Keratinocyte (primary cell): Measurements from ENCODE around the gene LAMP1.

Experiments used
- EZH2 ChIP-seq: IDR thresholded peaks from one replicate; pipeline ENCODE4 v1.6.1; 2012; ENCODE audit warnings: inconsistent platforms, mild to moderate bottlenecking, low read length, moderate library complexity
- TF ChIP-seq, protein P1 (sequence below), 3 experiments: IDR thresholded peaks in 1 of 3; conservative IDR thresholded peaks in 1 of 3; optimal IDR thresholded peaks in 1 of 3; 2 replicates in 2 of 3; 3 replicates in 1 of 3; pipeline versions ENCODE3 to v1.5.1; 2011; ENCODE audit warnings: low read length in 3 of 3, mild to moderate bottlenecking in 3 of 3, moderate library complexity in 2 of 3, control low read depth in 1 of 3, inconsistent platforms in 1 of 3; ENCODE audit not compliant: insufficient read depth in 2 of 3; ENCODE audit errors: extremely low read depth in 1 of 3

DNA sequence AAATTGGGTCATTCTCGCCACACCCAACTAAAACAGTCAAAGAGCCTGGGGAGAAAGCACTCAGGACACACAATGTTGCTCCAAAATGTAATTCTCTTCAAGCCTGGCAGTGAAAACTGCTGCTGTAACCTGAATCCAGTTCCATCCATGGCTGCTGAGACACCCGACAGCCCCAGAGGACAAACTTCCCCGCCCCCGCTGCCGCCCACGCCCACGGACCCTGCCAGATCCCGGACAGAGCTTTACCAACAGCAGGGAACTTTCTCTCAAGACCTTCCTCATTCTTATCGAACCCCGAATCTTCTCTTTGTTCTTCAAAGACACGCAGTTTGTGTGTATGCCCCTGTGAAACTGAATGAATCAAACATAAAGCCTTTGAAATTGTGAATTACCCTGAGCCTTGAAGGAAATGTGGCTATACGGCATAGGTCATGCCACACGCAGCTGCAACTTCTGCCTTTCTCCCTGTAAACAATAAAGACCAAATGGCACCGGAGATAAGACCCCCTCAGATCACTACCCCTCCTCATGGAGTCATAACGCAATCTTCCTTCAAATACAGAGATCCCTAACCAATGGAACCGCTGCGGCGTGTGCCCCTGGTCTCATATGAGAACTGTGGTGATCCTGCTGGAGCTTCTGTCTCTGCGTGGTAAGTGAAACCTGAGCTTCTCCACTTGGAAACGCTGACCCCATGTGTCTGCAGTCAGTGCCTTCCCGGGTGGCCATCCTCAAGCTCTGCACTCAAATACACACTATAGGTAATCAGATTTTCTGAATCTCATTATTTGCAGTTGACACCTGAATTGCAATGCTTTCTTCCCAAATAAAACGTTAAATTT is 4.8 kb upstream of the LAMP1 start:
- TF ChIP-seq, protein P1, sequence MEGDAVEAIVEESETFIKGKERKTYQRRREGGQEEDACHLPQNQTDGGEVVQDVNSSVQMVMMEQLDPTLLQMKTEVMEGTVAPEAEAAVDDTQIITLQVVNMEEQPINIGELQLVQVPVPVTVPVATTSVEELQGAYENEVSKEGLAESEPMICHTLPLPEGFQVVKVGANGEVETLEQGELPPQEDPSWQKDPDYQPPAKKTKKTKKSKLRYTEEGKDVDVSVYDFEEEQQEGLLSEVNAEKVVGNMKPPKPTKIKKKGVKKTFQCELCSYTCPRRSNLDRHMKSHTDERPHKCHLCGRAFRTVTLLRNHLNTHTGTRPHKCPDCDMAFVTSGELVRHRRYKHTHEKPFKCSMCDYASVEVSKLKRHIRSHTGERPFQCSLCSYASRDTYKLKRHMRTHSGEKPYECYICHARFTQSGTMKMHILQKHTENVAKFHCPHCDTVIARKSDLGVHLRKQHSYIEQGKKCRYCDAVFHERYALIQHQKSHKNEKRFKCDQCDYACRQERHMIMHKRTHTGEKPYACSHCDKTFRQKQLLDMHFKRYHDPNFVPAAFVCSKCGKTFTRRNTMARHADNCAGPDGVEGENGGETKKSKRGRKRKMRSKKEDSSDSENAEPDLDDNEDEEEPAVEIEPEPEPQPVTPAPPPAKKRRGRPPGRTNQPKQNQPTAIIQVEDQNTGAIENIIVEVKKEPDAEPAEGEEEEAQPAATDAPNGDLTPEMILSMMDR (optimal IDR thresholded peaks at IDR 0.05 in 1 of 3, IDR thresholded peaks at IDR 0.05 in 1 of 3, conservative IDR thresholded peaks at IDR 0.05 in 1 of 3; ENCODE audit: extremely low read depth in 1 of 3, insufficient read depth in 2 of 3, low read length in 3 of 3): no peak
- peak; percentile 81 for TF ChIP-seq EZH2
